ENCODE data around the gene ABCA1. TPM values are rescaled to one million over a fixed set of nuclear protein-coding genes. Genes with fewer than 3 reads are reported as not detected.
A peak's percentile ranks its signal among the peaks of the same experiment; 100 is the strongest.

ABCA1 gene
- polyA plus RNA-seq, 3 donors = 2.0 to 5.1 (median 2.7) TPM

GRCh38 chr9:104820336-104820735, 107.6 kb downstream of the ABCA1 start:
- intact Hi-C loops (cut with micrococcal nuclease) = no loop called here

GRCh38 chr9:104819033-104819432, 108.9 kb downstream of the ABCA1 start:
- Histone ChIP-seq H3K9ac (ENCODE audit: insufficient read depth, low read length, poor library complexity, severe bottlenecking) (no peak overlapping the region), H3K4me3 (replicated peaks in 1 of 3; ENCODE audit: low read depth in 2 of 3, low read length in 3 of 3) (no peak overlapping the region), H3K4me2 (replicated peaks; ENCODE audit: extremely low read depth, low read length, poor library complexity, severe bottlenecking) (no peak overlapping the region), H3K27ac (ENCODE audit: low read depth in 1 of 2, low read length in 2 of 2) (no peak overlapping the region), H4K20me1 (ENCODE audit: insufficient read depth, low read length) (no peaks in the 10 kb centered on the region), H2AFZ (ENCODE audit: insufficient read depth, low read depth, low read length, poor library complexity, severe bottlenecking) (no peak overlapping the region), H3K4me1 (ENCODE audit: control insufficient read depth in 1 of 2, insufficient read depth in 2 of 2, low read length in 2 of 2) (no peaks in the 10 kb centered on the region), H3K9me3 (replicated peaks in 1 of 2; ENCODE audit: control insufficient read depth in 1 of 2, insufficient read depth in 1 of 2, low read length in 2 of 2) (no peaks in the 10 kb centered on the region), H3K79me2 (ENCODE audit: insufficient read depth, low read length) (no peaks in the 10 kb centered on the region), H3K27me3 (ENCODE audit: control insufficient read depth in 2 of 2, insufficient read depth in 2 of 2, low read length in 2 of 2) (no peaks in the 10 kb centered on the region), H3K36me3 (replicated peaks in 1 of 2; ENCODE audit: control insufficient read depth in 1 of 2, insufficient read depth in 2 of 2, low read length in 2 of 2) (peaks cover 95 to 96% of the 10 kb centered on the region in 2 donors)
- intact Hi-C loops (cut with micrococcal nuclease) = loop anchor here in 1 of 2 donors (10.0 kb wide), 1 partner anchor 606 kb away; no protein-coding TSS in a partner anchor
- Mint-ChIP-seq H3K27me3 (ENCODE audit: low read depth in 3 of 3) (peaks cover 0 to 3% (median 0%) of the 10 kb centered on the region in 3 donors), H3K27ac (peak overlapping the region in 1 of 7 donors; percentile 27), H3K36me3 (peaks cover 90 to 96% of the 10 kb centered on the region in 2 donors), H3K9me3 (peaks cover 0 to 9% (median 5%) of the 10 kb centered on the region in 7 donors), H3K4me1 (no peaks in the 10 kb centered on the region), H3K4me3 (no peak overlapping the region)
- DNase-seq = no peak
- 100% methylated on average over 3 of the region's 3 CpGs for whole genome bisulfite sequencing (ENCODE audit: insufficient coverage)
- TF ChIP-seq CTCF (IDR thresholded peaks at IDR 0.05) = no peak

More at GRCh38 chr9:104820336-104820735, 107.6 kb downstream of the ABCA1 start:
- DNase-seq = no peak
- Histone ChIP-seq H3K27me3 (ENCODE audit: control insufficient read depth in 2 of 2, insufficient read depth in 2 of 2, low read length in 2 of 2) (no peaks in the 10 kb centered on the region), H3K4me2 (replicated peaks; ENCODE audit: extremely low read depth, low read length, poor library complexity, severe bottlenecking) (no peak overlapping the region), H3K9ac (ENCODE audit: insufficient read depth, low read length, poor library complexity, severe bottlenecking) (no peak overlapping the region), H3K79me2 (ENCODE audit: insufficient read depth, low read length) (no peaks in the 10 kb centered on the region), H2AFZ (ENCODE audit: insufficient read depth, low read depth, low read length, poor library complexity, severe bottlenecking) (no peak overlapping the region), H3K4me1 (ENCODE audit: control insufficient read depth in 1 of 2, insufficient read depth in 2 of 2, low read length in 2 of 2) (no peaks in the 10 kb centered on the region), H4K20me1 (ENCODE audit: insufficient read depth, low read length) (no peaks in the 10 kb centered on the region), H3K36me3 (replicated peaks in 1 of 2; ENCODE audit: control insufficient read depth in 1 of 2, insufficient read depth in 2 of 2, low read length in 2 of 2) (peaks cover 96 to 97% of the 10 kb centered on the region in 2 donors), H3K27ac (ENCODE audit: low read depth in 1 of 2, low read length in 2 of 2) (no peak overlapping the region), H3K4me3 (replicated peaks in 1 of 3; ENCODE audit: low read depth in 2 of 3, low read length in 3 of 3) (no peak overlapping the region), H3K9me3 (replicated peaks in 1 of 2; ENCODE audit: control insufficient read depth in 1 of 2, insufficient read depth in 1 of 2, low read length in 2 of 2) (no peaks in the 10 kb centered on the region)
- Mint-ChIP-seq H3K27ac (peak overlapping the region in 1 of 7 donors; percentile 54), H3K4me3 (no peak overlapping the region), H3K36me3 (peaks cover 89 to 96% of the 10 kb centered on the region in 2 donors), H3K27me3 (ENCODE audit: low read depth in 3 of 3) (peaks cover 0 to 3% (median 0%) of the 10 kb centered on the region in 3 donors), H3K4me1 (no peaks in the 10 kb centered on the region), H3K9me3 (peaks cover 0 to 9% (median 5%) of the 10 kb centered on the region in 7 donors)
- WGBS (ENCODE audit: insufficient coverage) = 95% methylated on average over 3 of the region's 4 CpGs
- no peak for TF ChIP-seq CTCF (IDR thresholded peaks at IDR 0.05)

All from CD14-positive monocyte (primary cell).